SK-N-SH (cell line): ENCODE results near the gene EXOC2. TPM values are rescaled to one million over a fixed set of nuclear protein-coding genes. Genes with fewer than 3 reads are reported as not detected.

Source experiments
- CTCF ChIA-PET: fragments of 300-600, 350-600 bp; formaldehyde crosslinking; extraction: SDS; loops from one replicate; lab custom pipeline; 2021; lab: Yijun Ruan, JAX
- POLR2A ChIA-PET: fragments of 350-600 bp; sonication (Branson Sonifier 250); formaldehyde crosslinking; extraction: SDS; loops from one replicate; lab custom pipeline; 2020; ENCODE audit warnings: antibody characterized with exemption, inconsistent platforms; lab: Yijun Ruan, JAX
- DNase-seq: peaks from one replicate; pipeline ENCODE4 v3.0.0; 2012
- H2AFZ ChIP-seq: fragments of 200-600 bp; sonication (generic); 2 replicates; pipeline ENCODE4 v1.8.1; 2016; ENCODE audit warnings: antibody characterized with exemption, mild to moderate bottlenecking, low read depth
- H3F3A ChIP-seq: fragments of 200-600 bp; sonication (generic); replicated peaks from 2 replicates; pipeline ENCODE3; 2016; ENCODE audit warnings: antibody characterized with exemption, mild to moderate bottlenecking; ENCODE audit not compliant: insufficient read depth
- H3K27ac ChIP-seq, 2 experiments: fragments of 200-500 bp in 1 of 2; fragments of 200-600 bp in 1 of 2; sonication (Bioruptor generic) in 1 of 2; sonication (generic), shearing (Covaris generic) in 1 of 2; 2 replicates each; pipeline versions ENCODE4 v1.5.1 to v1.6.1; 2014 to 2016; ENCODE audit warnings: low read depth in 2 of 2, inconsistent platforms in 1 of 2, low read length in 1 of 2, mild to moderate bottlenecking in 1 of 2, mixed read lengths in 1 of 2
- H3K27me3 ChIP-seq: fragments of 200-600 bp; sonication (generic), shearing (Covaris generic); 2 replicates; pipeline ENCODE4 v1.6.1; 2016; ENCODE audit warnings: mixed run types; ENCODE audit not compliant: insufficient read depth
- H3K36me3 ChIP-seq, 2 experiments: fragments of 200-500 bp in 1 of 2; fragments of 200-600 bp in 1 of 2; sonication (Bioruptor generic) in 1 of 2; sonication (generic) in 1 of 2; replicated peaks in 1 of 2; 2 replicates each; pipeline versions ENCODE3 to v1.5.1; 2014 to 2016; ENCODE audit warnings: low read length in 1 of 2, mild to moderate bottlenecking in 1 of 2; ENCODE audit not compliant: insufficient read depth in 2 of 2, control insufficient read depth in 1 of 2
- H3K4me1 ChIP-seq, 2 experiments: fragments of 200-500 bp in 1 of 2; fragments of 200-600 bp in 1 of 2; sonication (Bioruptor generic) in 1 of 2; sonication (generic), shearing (Covaris generic) in 1 of 2; 2 replicates each; pipeline versions ENCODE4 v1.5.1 to v1.6.1; 2014 to 2016; ENCODE audit warnings: low read depth in 1 of 2, low read length in 1 of 2, mixed run types in 1 of 2; ENCODE audit not compliant: insufficient read depth in 2 of 2, control insufficient read depth in 1 of 2
- H3K4me2 ChIP-seq: fragments of 200-600 bp; sonication (generic), shearing (Covaris generic); 2 replicates; pipeline ENCODE4 v1.6.1; 2017; ENCODE audit warnings: mixed run types
- H3K4me3 ChIP-seq, 2 experiments: fragments of 200-500 bp in 1 of 2; fragments of 200-600 bp in 1 of 2; sonication (Bioruptor generic) in 1 of 2; sonication (generic), shearing (Covaris generic) in 1 of 2; 2 replicates each; pipeline versions ENCODE4 v1.5.1 to v1.8.1; 2014 to 2016; ENCODE audit warnings: low read depth in 2 of 2, inconsistent platforms in 1 of 2, low read length in 1 of 2, mild to moderate bottlenecking in 1 of 2, mixed read lengths in 1 of 2, moderate library complexity in 1 of 2
- H3K79me2 ChIP-seq: fragments of 200-600 bp; sonication (generic); 2 replicates; pipeline ENCODE4 v1.8.1; 2017; ENCODE audit warnings: mild to moderate bottlenecking; ENCODE audit not compliant: insufficient read depth
- H3K9ac ChIP-seq: fragments of 200-600 bp; sonication (generic); 2 replicates; pipeline ENCODE4 v1.6.1; 2017; ENCODE audit warnings: mixed run types
- H3K9me2 ChIP-seq: fragments of 200-600 bp; sonication (generic); 2 replicates; pipeline ENCODE4 v1.6.1; 2017; ENCODE audit warnings: mixed run types
- H3K9me3 ChIP-seq: fragments of 200-600 bp; sonication (generic); 2 replicates; pipeline ENCODE4 v1.6.1; 2017; ENCODE audit warnings: mixed run types, mild to moderate bottlenecking, moderate library complexity
- H4K20me1 ChIP-seq: fragments of 200-600 bp; sonication (generic); 2 replicates; pipeline ENCODE4 v1.6.1; 2017; ENCODE audit warnings: mild to moderate bottlenecking, mixed run types; ENCODE audit not compliant: insufficient read depth
- CHD2 ChIP-seq: fragments of 150-350 bp; IDR thresholded peaks from 2 replicates; pipeline ENCODE4 v1.6.1; 2018; ENCODE audit warnings: low read length; ENCODE audit not compliant: partially characterized antibody
- EP300 ChIP-seq, 2 experiments: IDR thresholded peaks; 2 replicates each; pipeline versions ENCODE4 v1.4.0 to v1.6.1; 2012; ENCODE audit warnings: borderline replicate concordance in 1 of 2, low read depth in 1 of 2, low read length in 1 of 2
- EZH2phosphoT487 ChIP-seq: fragments of 200-600 bp; sonication (generic); IDR thresholded peaks from 2 replicates; pipeline ENCODE4 v1.6.1; 2017; ENCODE audit warnings: low read depth, mixed run types, mild to moderate bottlenecking, antibody characterized with exemption, moderate library complexity, borderline replicate concordance
- FOSL2 ChIP-seq: IDR thresholded peaks from 2 replicates; pipeline ENCODE4 v1.4.0; 2012; ENCODE audit warnings: low read depth, mild to moderate bottlenecking, moderate library complexity, borderline replicate concordance
- FOXJ3 ChIP-seq: sonication (generic); formaldehyde crosslinking; IDR thresholded peaks from 2 replicates; pipeline ENCODE4 v1.5.1; 2020; ENCODE audit warnings: mild to moderate bottlenecking, missing genetic modification reagents
- NRF1 ChIP-seq: IDR thresholded peaks from 2 replicates; pipeline ENCODE4 v1.6.1; 2012; ENCODE audit warnings: low read depth, mild to moderate bottlenecking, low read length
- POLR2AphosphoS5 ChIP-seq: IDR thresholded peaks from 2 replicates; pipeline ENCODE4 v1.6.1; 2012; ENCODE audit warnings: low read depth, low read length
- RXRA ChIP-seq: IDR thresholded peaks from 2 replicates; pipeline ENCODE4 v1.4.0; 2012; ENCODE audit warnings: low read depth, mild to moderate bottlenecking, borderline replicate concordance
- TAF1 ChIP-seq: IDR thresholded peaks from 2 replicates; pipeline ENCODE4 v1.6.1; 2012; ENCODE audit warnings: low read depth, mild to moderate bottlenecking, low read length, moderate library complexity, borderline replicate concordance
- TEAD4 ChIP-seq: IDR thresholded peaks from 2 replicates; pipeline ENCODE4 v1.4.0; 2012; ENCODE audit warnings: mild to moderate bottlenecking, borderline replicate concordance; ENCODE audit not compliant: insufficient read depth
- YY1 ChIP-seq: IDR thresholded peaks from 2 replicates; pipeline ENCODE4 v1.4.0; 2012; ENCODE audit warnings: low read depth, mild to moderate bottlenecking
- WGBS: methylation state at CpG from one replicate; pipeline ENCODE4 v1.1.6; 2017; ENCODE audit warnings: low lambda C conversion rate; 5-methylcytosine and 5-hydroxymethylcytosine counted together
- polyA plus RNA-seq, 3 experiments: library from polyadenylated mRNA; depleted of rRNA; stranded (reverse); fragments of >200 nt; gene quantifications; 2 replicates each; pipeline ENCODE4 v1.2.3, GENCODE V29; 2012
- TF ChIP-seq, protein P1 (sequence below): fragments of 150-350 bp; IDR thresholded peaks from 2 replicates; pipeline ENCODE4 v1.6.1; 2016; ENCODE audit warnings: mild to moderate bottlenecking, low read depth, low read length
- TF ChIP-seq, protein P2 (sequence below): IDR thresholded peaks from 2 replicates; pipeline ENCODE4 v1.4.0; 2012; ENCODE audit warnings: low read depth
- TF ChIP-seq, protein P3 (sequence below): IDR thresholded peaks from 2 replicates; pipeline ENCODE4 v1.4.0; 2012; ENCODE audit warnings: low read depth, borderline replicate concordance
- TF ChIP-seq, protein P4 (sequence below): fragments of 200-600 bp; sonication (generic); IDR thresholded peaks from 2 replicates; pipeline ENCODE4 v1.6.1; 2017; ENCODE audit warnings: antibody characterized with exemption, mild to moderate bottlenecking, moderate library complexity
- TF ChIP-seq, protein P5 (sequence below): fragments of 150-350 bp; IDR thresholded peaks from 2 replicates; pipeline ENCODE4 v1.6.1; 2017; ENCODE audit warnings: antibody characterized with exemption, low read length, low read depth, borderline replicate concordance
- TF ChIP-seq, protein P6 (sequence below): IDR thresholded peaks from 2 replicates; pipeline ENCODE4 v1.6.1; 2012; ENCODE audit warnings: mild to moderate bottlenecking, low read depth, low read length, moderate library complexity

Gene EXOC2
- polyA plus RNA-seq, 1 of the 3 experiments (the other 2 are of a cell fraction) = 10.6 TPM

DNA sequence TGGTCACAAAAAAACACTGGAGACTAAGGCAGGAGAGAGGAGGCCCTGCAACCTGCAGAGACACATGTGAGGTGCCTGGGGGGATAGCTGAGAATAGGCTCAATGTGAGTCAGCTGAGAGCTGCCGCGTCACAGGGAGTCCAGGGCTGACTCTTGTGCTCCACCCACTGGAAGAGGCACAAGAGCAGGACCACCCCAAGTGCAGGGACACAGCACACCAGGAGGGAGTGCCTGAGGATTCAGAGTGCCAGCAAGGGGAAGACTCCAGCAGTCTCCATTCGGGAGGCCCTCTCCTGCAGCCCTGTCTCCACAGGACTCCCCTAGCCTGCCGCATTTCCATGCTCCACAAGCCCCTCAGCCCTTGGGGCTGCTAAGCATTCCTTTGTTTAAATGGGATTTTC lies 141.5 kb downstream of the EXOC2 start:
- Histone ChIP-seq H3K9me2 (no peaks in the 10 kb centered on the region), H3K36me3 (peaks cover 32 to 33% of the 10 kb centered on the region in 2 experiments), H3K9me3 (no peaks in the 10 kb centered on the region), H3K9ac (no peak overlapping the region), H3K4me3 (no peak overlapping the region), H3K4me1 (no peaks in the 10 kb centered on the region; a peak in 1 of 4 replicates), H2AFZ (no peak overlapping the region)
- POLR2A ChIA-PET = no interaction called here
- 90% methylated on average over 4 of the region's 4 CpGs for WGBS
- TF ChIP-seq, protein P1, sequence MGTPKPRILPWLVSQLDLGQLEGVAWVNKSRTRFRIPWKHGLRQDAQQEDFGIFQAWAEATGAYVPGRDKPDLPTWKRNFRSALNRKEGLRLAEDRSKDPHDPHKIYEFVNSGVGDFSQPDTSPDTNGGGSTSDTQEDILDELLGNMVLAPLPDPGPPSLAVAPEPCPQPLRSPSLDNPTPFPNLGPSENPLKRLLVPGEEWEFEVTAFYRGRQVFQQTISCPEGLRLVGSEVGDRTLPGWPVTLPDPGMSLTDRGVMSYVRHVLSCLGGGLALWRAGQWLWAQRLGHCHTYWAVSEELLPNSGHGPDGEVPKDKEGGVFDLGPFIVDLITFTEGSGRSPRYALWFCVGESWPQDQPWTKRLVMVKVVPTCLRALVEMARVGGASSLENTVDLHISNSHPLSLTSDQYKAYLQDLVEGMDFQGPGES = no peak
- TF ChIP-seq FOSL2 (no peak), CHD2 (no peak), NRF1 (no peak), FOXJ3 (CRISPR knock-in tag) (no peak), EZH2phosphoT487 (no peak), RXRA (no peak), POLR2AphosphoS5 (no peak), YY1 (no peak), EP300 (IDR thresholded peaks at IDR 0.05; ENCODE audit: borderline replicate concordance in 1 of 2, low read depth in 1 of 2, low read length in 1 of 2) (no peak), TAF1 (no peak), TEAD4 (no peak)
- TF ChIP-seq, protein P2, sequence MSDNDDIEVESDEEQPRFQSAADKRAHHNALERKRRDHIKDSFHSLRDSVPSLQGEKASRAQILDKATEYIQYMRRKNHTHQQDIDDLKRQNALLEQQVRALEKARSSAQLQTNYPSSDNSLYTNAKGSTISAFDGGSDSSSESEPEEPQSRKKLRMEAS = no peak
- TF ChIP-seq, protein P3, sequence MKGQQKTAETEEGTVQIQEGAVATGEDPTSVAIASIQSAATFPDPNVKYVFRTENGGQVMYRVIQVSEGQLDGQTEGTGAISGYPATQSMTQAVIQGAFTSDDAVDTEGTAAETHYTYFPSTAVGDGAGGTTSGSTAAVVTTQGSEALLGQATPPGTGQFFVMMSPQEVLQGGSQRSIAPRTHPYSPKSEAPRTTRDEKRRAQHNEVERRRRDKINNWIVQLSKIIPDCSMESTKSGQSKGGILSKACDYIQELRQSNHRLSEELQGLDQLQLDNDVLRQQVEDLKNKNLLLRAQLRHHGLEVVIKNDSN = no peak
- TF ChIP-seq, protein P4, sequence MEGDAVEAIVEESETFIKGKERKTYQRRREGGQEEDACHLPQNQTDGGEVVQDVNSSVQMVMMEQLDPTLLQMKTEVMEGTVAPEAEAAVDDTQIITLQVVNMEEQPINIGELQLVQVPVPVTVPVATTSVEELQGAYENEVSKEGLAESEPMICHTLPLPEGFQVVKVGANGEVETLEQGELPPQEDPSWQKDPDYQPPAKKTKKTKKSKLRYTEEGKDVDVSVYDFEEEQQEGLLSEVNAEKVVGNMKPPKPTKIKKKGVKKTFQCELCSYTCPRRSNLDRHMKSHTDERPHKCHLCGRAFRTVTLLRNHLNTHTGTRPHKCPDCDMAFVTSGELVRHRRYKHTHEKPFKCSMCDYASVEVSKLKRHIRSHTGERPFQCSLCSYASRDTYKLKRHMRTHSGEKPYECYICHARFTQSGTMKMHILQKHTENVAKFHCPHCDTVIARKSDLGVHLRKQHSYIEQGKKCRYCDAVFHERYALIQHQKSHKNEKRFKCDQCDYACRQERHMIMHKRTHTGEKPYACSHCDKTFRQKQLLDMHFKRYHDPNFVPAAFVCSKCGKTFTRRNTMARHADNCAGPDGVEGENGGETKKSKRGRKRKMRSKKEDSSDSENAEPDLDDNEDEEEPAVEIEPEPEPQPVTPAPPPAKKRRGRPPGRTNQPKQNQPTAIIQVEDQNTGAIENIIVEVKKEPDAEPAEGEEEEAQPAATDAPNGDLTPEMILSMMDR = no peak
- TF ChIP-seq, protein P5, sequence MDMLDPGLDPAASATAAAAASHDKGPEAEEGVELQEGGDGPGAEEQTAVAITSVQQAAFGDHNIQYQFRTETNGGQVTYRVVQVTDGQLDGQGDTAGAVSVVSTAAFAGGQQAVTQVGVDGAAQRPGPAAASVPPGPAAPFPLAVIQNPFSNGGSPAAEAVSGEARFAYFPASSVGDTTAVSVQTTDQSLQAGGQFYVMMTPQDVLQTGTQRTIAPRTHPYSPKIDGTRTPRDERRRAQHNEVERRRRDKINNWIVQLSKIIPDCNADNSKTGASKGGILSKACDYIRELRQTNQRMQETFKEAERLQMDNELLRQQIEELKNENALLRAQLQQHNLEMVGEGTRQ = no peak
- TF ChIP-seq, protein P6, sequence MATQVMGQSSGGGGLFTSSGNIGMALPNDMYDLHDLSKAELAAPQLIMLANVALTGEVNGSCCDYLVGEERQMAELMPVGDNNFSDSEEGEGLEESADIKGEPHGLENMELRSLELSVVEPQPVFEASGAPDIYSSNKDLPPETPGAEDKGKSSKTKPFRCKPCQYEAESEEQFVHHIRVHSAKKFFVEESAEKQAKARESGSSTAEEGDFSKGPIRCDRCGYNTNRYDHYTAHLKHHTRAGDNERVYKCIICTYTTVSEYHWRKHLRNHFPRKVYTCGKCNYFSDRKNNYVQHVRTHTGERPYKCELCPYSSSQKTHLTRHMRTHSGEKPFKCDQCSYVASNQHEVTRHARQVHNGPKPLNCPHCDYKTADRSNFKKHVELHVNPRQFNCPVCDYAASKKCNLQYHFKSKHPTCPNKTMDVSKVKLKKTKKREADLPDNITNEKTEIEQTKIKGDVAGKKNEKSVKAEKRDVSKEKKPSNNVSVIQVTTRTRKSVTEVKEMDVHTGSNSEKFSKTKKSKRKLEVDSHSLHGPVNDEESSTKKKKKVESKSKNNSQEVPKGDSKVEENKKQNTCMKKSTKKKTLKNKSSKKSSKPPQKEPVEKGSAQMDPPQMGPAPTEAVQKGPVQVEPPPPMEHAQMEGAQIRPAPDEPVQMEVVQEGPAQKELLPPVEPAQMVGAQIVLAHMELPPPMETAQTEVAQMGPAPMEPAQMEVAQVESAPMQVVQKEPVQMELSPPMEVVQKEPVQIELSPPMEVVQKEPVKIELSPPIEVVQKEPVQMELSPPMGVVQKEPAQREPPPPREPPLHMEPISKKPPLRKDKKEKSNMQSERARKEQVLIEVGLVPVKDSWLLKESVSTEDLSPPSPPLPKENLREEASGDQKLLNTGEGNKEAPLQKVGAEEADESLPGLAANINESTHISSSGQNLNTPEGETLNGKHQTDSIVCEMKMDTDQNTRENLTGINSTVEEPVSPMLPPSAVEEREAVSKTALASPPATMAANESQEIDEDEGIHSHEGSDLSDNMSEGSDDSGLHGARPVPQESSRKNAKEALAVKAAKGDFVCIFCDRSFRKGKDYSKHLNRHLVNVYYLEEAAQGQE = no peak
- TF ChIP-seq, all 33 proteins: peak for 0
- Histone ChIP-seq H3K4me2 (no peak overlapping the region), H4K20me1 (no peaks in the 10 kb centered on the region), H3K79me2 (no peaks in the 10 kb centered on the region), H3K27ac (no peak overlapping the region), H3K27me3 (no peaks in the 10 kb centered on the region), H3F3A (no peaks in the 10 kb centered on the region)
- DNase-seq = peak; percentile 29
- CTCF ChIA-PET = no interaction called here
